Panc1 (cell line): ENCODE data around the gene KCTD15.

Source experiments
- POLR2AphosphoS5 ChIP-seq: IDR thresholded peaks from 2 replicates; pipeline ENCODE4 v1.6.1; 2012; ENCODE audit warnings: mild to moderate bottlenecking, low read depth, low read length, moderate library complexity
- SIN3A ChIP-seq: IDR thresholded peaks from 2 replicates; pipeline ENCODE4 v1.6.1; 2012; ENCODE audit warnings: low read depth, mild to moderate bottlenecking, low read length, moderate library complexity, borderline replicate concordance; ENCODE audit not compliant: insufficient read depth
- TF ChIP-seq, protein P1 (sequence below): fragments of 450-650 bp; IDR thresholded peaks from 2 replicates; pipeline ENCODE4 v1.5.1; 2017; ENCODE audit warnings: mild to moderate bottlenecking
- TF ChIP-seq, protein P2 (sequence below), 2 experiments: IDR thresholded peaks; 2 replicates each; pipeline ENCODE4 v1.6.1; 2011 to 2012; ENCODE audit warnings: low read depth in 2 of 2, control low read depth in 1 of 2, low read length in 1 of 2, mild to moderate bottlenecking in 1 of 2, moderate library complexity in 1 of 2; ENCODE audit not compliant: insufficient read depth in 1 of 2

DNA sequence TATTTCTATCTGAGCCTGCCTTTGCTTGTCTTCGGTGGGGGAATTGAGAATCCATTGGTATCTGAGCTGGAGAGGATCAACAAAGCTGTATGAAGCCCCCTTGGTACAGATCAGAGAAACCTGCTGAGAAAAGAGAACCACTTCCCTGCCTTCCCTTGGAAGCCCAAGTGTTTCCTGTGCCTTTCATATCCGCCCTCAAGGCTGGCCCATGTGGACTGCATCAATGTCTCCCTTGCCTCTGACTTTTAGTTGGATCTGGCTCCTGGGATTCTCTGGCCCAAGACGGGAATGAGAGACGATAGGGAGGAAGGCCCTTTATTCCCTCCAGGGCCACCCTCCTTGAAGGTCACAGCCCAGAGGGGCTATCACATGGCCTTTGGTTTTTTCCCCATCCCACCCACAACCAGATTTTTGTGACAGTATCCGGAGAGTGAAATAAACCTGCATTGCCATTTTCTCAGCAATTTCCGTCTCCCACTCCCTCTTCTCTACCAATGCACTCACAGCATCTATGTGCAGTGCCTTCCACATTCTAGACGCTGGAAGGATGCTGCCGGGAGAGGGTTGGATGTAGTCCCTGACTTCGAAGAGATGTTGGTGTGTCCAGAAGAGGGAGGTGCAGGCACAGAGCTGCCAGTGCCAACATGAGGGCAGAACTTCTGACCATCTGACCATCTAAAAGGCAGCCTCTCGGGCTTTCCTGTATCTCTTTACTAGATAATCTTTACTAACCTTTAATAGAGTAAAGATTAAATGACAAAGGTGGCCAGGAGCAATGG is 63.8 kb downstream of the KCTD15 start:
- TF ChIP-seq, protein P1, sequence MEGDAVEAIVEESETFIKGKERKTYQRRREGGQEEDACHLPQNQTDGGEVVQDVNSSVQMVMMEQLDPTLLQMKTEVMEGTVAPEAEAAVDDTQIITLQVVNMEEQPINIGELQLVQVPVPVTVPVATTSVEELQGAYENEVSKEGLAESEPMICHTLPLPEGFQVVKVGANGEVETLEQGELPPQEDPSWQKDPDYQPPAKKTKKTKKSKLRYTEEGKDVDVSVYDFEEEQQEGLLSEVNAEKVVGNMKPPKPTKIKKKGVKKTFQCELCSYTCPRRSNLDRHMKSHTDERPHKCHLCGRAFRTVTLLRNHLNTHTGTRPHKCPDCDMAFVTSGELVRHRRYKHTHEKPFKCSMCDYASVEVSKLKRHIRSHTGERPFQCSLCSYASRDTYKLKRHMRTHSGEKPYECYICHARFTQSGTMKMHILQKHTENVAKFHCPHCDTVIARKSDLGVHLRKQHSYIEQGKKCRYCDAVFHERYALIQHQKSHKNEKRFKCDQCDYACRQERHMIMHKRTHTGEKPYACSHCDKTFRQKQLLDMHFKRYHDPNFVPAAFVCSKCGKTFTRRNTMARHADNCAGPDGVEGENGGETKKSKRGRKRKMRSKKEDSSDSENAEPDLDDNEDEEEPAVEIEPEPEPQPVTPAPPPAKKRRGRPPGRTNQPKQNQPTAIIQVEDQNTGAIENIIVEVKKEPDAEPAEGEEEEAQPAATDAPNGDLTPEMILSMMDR = no peak
- TF ChIP-seq POLR2AphosphoS5 (no peak), SIN3A (no peak)
- TF ChIP-seq, protein P2, sequence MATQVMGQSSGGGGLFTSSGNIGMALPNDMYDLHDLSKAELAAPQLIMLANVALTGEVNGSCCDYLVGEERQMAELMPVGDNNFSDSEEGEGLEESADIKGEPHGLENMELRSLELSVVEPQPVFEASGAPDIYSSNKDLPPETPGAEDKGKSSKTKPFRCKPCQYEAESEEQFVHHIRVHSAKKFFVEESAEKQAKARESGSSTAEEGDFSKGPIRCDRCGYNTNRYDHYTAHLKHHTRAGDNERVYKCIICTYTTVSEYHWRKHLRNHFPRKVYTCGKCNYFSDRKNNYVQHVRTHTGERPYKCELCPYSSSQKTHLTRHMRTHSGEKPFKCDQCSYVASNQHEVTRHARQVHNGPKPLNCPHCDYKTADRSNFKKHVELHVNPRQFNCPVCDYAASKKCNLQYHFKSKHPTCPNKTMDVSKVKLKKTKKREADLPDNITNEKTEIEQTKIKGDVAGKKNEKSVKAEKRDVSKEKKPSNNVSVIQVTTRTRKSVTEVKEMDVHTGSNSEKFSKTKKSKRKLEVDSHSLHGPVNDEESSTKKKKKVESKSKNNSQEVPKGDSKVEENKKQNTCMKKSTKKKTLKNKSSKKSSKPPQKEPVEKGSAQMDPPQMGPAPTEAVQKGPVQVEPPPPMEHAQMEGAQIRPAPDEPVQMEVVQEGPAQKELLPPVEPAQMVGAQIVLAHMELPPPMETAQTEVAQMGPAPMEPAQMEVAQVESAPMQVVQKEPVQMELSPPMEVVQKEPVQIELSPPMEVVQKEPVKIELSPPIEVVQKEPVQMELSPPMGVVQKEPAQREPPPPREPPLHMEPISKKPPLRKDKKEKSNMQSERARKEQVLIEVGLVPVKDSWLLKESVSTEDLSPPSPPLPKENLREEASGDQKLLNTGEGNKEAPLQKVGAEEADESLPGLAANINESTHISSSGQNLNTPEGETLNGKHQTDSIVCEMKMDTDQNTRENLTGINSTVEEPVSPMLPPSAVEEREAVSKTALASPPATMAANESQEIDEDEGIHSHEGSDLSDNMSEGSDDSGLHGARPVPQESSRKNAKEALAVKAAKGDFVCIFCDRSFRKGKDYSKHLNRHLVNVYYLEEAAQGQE (IDR thresholded peaks at IDR 0.05; ENCODE audit: insufficient read depth in 1 of 2, low read depth in 2 of 2, low read length in 1 of 2) = no peak
